ENCODE results near the gene KLK10.
A peak's percentile ranks its signal among the peaks of the same experiment; 100 is the strongest.

Gene KLK10

DNA sequence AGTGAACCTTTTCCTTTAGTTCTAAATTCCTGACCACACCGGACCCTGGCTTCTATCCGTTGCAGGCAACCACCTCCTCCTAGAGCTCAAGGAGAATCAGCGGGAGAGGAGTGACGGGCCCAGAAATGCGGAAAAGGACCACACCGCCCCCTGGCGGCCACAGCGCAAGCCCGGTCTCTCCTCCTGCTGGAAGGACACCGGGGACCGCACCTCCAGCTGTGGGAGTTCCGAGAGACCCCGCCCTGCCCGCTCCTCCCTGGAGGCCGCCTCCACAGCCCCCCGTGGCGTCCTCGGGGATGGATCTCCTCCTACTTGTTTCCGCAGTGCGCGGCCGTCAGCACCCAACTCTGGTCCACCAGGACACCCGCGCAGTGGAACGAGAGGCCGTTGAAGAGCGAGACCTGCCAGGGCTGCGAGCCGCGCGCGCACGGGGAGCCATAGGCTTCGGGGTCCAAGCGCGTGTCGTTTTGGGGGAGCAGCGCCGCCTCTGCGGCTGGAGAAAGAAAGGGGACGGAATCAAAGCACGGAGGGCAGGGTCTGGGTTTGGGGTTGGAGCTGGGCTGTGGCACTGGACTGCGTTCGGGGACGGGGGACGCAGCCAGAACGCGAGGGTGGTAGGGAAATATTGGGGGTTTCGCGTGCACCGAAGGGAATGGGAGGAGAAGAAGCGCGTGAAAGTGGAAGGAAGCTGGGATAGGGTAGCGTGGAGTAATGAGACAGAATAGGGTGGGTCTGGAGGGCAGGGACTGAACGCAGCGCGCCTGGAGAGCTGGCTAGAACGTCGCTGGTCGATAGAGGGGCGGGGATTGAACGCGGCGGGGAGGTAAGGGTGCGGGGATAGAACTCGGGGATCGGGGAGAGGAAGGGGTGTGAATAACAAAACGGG, 2.5 kb downstream of the KLK10 start:
- peaks cover 11% of the 10 kb centered on the region for H3K9me3 Mint-ChIP-seq
- H3K27me3 Mint-ChIP-seq: peaks cover 72% of the 10 kb centered on the region
- no peak overlapping the region for H3K4me3 Mint-ChIP-seq
- H3K27ac Mint-ChIP-seq: no peak overlapping the region
- peaks cover 26% of the 10 kb centered on the region for H3K4me1 Mint-ChIP-seq
- peaks cover 18% of the 10 kb centered on the region for H3K36me3 Mint-ChIP-seq
- ATAC-seq: no peak

DNA sequence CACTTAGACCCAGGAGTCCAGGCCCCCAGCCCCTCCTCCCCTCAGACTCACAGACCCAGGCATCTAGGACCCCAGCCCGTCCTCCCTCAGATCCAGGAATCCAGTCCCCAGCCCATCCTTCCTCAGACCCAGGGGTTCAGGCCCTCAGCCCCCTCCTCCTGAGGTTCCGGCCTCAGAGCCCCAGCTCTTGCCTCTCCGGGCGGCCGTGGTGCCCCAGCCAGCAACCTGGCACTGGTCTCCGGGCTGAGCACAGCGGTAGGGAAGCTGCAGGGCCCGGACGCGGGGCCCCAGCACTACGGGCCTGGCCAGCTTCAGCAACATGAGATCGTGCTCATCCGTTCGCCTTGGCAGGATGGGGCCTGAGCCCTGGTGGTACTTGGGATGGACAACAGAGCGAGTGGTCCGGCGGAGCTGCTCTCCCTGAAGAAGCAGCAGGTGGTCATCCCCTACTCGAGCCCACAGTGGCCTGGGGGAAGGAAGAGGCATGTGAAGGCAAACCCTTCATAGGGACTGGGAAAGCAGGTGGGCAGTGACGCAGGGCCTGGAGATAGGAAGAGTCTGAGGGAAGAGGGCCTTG, 3.7 kb downstream of the KLK10 start:
- peaks cover 76% of the 10 kb centered on the region for H3K27me3 Mint-ChIP-seq
- no peak for ATAC-seq

DNA sequence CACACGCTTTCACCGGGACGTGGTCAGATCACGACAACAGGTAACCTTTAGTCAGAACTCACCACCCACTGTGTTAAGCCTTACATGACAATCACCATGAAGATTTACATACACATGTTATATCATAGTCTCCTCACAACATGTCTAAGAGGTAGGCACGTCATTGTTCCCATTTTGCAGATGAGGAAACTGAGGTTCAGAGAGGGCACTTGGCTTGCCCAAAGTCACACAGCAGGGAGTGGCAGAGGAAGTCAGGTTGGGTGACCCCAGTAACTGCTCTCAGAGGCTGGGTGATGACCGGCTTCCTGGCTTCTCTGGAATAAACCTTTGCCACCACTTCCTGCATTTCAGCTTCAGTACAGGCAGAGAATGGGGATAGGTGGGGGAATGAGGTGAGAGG, 5.3 kb downstream of the KLK10 start:
- H3K4me3 Mint-ChIP-seq: no peak overlapping the region
- no peak overlapping the region for H3K27ac Mint-ChIP-seq
- peaks cover 11% of the 10 kb centered on the region for H3K9me3 Mint-ChIP-seq
- H3K36me3 Mint-ChIP-seq: peaks cover 18% of the 10 kb centered on the region
- H3K27me3 Mint-ChIP-seq: peaks cover 79% of the 10 kb centered on the region
- ATAC-seq: no peak
- peaks cover 20% of the 10 kb centered on the region for H3K4me1 Mint-ChIP-seq

More for the DNA sequence above, 3.7 kb downstream of the KLK10 start:
- Mint-ChIP-seq H3K9me3 (peaks cover 11% of the 10 kb centered on the region), H3K36me3 (peaks cover 18% of the 10 kb centered on the region), H3K4me3 (no peak overlapping the region), H3K4me1 (peaks cover 26% of the 10 kb centered on the region), H3K27ac (no peak overlapping the region)

DNA sequence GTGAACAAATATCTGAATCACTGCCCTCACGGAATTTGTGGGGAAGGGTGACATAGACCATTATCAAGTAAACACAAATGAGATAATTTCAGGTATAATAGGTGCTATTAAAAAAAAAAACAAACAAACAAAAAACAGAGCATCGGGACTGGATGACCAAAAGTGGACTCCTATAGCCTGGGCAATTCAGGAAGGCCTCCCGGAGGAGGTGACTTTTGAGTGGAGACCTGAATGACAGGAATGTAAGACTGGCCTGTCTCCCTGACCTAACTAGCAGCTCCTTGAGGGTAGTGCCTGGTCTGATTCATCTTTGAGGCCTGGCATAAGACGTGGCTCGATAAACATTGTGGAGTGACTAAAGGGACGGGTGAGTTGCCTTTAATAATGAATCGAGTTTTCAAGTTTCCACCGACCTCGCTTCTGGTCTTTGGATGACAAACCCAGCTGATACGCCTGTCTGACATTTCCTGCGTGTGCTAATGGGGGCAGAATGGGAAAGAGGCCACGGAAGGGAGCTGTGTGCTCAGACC, 6.8 kb downstream of the KLK10 start:
- H3K4me1 Mint-ChIP-seq: peaks cover 9% of the 10 kb centered on the region
- ATAC-seq: no peak
- no peak overlapping the region for H3K27ac Mint-ChIP-seq
- H3K4me3 Mint-ChIP-seq: no peak overlapping the region
- peaks cover 7% of the 10 kb centered on the region for H3K9me3 Mint-ChIP-seq
- H3K27me3 Mint-ChIP-seq: peaks cover 71% of the 10 kb centered on the region
- peaks cover 12% of the 10 kb centered on the region for H3K36me3 Mint-ChIP-seq

DNA sequence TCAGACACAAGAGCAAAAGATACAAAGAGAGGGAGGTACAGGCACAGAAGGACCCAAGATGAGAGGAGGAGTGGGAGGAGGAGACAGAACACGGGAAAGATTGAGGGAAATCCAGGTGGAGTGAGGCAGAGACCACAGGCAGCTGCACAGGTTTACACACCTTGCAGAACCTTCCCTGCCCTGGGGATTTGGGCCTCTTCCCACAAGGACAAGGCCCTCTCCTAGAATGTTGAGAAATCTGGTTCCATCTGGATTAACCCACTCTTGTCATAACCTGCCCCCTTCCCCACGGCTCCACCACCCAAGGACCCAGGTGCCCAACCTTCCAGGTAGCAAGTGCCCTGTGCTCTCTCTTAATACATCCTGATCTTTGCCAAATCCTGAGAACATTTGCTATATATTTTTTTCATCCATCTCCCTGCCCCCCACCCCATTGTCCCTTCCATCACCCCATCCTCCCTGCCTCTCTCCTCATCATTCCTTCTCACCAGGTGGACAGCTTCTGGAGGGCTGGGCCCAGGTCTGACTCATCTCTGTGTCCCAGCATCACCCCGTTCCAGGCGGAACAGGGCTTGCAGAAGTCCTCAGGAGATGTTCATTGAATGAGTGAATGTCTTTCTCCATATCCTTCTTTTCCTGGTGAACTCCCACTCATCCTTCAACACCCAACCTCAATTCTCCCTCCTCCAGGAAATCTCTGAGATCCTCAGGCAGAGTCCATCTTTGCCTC, 9.3 kb downstream of the KLK10 start:
- no peak for ATAC-seq
- no peak overlapping the region for H3K27ac Mint-ChIP-seq
- no peak overlapping the region for H3K4me3 Mint-ChIP-seq
- H3K36me3 Mint-ChIP-seq: no peaks in the 10 kb centered on the region
- no peaks in the 10 kb centered on the region for H3K9me3 Mint-ChIP-seq
- H3K4me1 Mint-ChIP-seq: no peaks in the 10 kb centered on the region
- peaks cover 46% of the 10 kb centered on the region for H3K27me3 Mint-ChIP-seq

DNA sequence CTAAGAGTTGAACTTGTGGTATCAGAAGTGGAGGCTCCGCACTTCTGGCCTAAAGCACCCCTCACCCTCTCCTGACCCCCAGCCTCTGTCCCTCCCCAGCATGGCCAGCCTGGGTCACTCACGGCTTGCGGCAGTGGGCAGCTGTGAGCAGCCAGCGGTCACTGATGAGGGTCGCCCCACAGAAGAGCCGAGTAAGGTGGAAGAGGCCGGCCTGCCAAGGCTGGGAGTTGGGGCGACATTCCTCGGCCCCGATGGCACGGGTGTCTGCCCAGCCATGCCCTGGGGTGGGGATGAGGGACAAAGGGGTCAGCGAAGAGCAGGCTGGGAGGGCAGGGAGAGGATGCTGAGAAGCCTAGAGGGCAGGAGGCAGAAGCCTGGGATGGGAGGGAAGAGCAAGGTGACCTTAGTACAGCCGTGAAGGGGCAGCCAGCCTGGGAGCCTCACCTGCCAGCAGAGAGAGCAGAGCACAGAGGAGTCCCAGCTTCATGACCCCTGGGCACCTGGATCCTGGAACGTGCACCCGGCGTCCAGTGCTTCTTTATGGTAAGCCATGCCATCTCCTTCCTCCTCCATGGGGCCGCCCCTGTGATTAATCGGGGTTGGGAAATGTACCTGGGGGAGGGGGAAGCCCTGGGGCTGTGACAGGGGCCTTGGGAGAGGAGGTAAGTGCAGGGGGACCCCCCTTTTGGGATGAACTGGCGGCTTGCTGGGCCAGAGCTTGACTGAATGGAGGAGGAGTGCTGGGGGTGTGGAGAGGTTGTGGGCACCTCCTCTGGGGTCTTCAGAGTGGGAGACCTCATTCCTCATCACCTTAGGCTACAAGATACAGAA, 10.2 kb downstream of the KLK10 start:
- H3K9me3 Mint-ChIP-seq: no peaks in the 10 kb centered on the region
- H3K4me1 Mint-ChIP-seq: no peaks in the 10 kb centered on the region
- no peak overlapping the region for H3K4me3 Mint-ChIP-seq
- no peak overlapping the region for H3K27ac Mint-ChIP-seq
- H3K36me3 Mint-ChIP-seq: no peaks in the 10 kb centered on the region
- peaks cover 37% of the 10 kb centered on the region for H3K27me3 Mint-ChIP-seq
- peak; percentile 14 for ATAC-seq

DNA sequence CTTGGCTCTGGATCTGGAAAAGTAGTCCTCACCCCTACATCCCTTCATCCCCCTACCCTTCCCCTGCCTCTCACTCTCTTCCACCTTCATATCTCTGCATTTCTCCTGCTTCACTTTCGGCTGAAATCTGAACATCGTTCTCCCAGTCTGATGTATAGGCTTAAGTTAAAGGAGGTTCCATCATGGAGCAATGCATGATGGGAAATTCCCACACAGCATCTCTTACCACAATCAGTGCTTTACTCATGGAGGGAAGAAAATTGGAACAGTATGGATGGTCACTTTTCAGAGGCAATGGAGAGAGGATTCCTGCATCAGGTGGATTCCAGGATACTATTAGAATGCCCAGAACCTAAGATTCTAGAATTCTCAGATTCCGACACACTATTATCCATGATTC, 12.0 kb downstream of the KLK10 start:
- H3K27ac Mint-ChIP-seq: no peak overlapping the region
- H3K36me3 Mint-ChIP-seq: no peaks in the 10 kb centered on the region
- H3K27me3 Mint-ChIP-seq: peaks cover 43% of the 10 kb centered on the region
- H3K9me3 Mint-ChIP-seq: peaks cover 3% of the 10 kb centered on the region
- H3K4me1 Mint-ChIP-seq: no peaks in the 10 kb centered on the region
- no peak overlapping the region for H3K4me3 Mint-ChIP-seq
- no peak for ATAC-seq

DNA sequence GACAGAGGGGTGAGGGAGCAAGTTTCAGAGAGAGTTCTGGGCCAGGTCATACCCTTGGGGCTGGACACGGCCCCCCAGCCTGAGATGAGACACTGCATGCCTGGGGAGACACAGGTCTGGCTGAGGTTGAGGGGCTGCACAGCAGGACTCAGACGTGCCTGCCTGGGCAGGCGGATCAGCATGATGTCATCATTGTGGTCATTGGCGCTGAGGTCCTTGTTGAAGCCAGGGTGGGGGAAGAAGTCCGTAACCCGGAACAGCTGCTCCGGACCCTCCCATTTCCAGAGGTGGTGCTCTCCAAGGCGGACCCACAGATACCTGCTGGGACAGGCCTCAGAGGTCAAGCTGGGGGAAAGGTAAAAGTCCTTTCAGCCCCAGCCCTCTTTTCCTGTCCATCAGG, 13.1 kb downstream of the KLK10 start:
- Mint-ChIP-seq H3K27me3 (peaks cover 54% of the 10 kb centered on the region), H3K27ac (no peak overlapping the region)

DNA sequence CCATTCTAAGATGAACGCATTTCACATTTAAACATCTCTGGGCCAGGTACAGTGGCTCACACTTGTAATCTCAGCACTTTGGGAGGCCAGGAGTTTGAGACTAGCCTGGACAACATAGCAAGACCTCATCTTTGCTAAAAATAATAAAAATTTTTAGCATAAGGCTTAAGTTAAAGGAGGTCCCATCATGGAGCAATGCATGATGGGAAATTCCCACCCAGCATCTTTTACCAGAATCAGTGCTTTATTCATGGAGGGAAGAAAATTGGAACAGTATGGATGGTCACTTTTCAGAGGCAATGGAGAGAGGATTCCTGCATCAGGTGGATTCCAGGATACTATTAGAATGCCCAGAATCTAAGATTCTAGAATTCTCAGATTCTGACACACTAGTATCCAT, 14.3 kb downstream of the KLK10 start:
- H3K27ac Mint-ChIP-seq: no peak overlapping the region
- H3K4me1 Mint-ChIP-seq: no peaks in the 10 kb centered on the region
- no peaks in the 10 kb centered on the region for H3K36me3 Mint-ChIP-seq
- H3K9me3 Mint-ChIP-seq: peaks cover 3% of the 10 kb centered on the region
- H3K4me3 Mint-ChIP-seq: no peak overlapping the region
- peaks cover 56% of the 10 kb centered on the region for H3K27me3 Mint-ChIP-seq
- ATAC-seq: no peak

More for the DNA sequence above, 13.1 kb downstream of the KLK10 start:
- Mint-ChIP-seq H3K36me3 (no peaks in the 10 kb centered on the region), H3K9me3 (peaks cover 3% of the 10 kb centered on the region), H3K4me1 (no peaks in the 10 kb centered on the region), H3K4me3 (no peak overlapping the region)
- peak; percentile 5 for ATAC-seq

DNA sequence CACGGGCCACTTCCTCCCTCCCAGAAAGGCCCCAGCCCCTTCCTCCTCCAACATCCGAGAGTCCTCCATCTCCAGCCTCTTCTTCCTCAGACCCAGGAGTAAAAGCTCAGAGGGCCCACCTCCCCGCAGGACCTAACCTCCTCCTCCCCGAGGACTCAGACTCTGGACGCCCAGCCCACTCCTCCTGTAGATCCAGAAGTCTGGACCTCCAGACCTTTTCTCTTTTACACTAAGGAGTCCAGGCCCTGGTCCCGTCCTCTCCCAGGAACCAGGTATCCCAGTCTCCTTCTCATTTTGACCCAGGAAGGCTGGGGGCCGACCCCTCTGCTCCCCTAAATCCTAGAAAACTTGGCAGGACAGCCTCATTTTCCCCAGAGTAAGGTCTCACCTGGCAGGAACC, 16.2 kb downstream of the KLK10 start:
- Mint-ChIP-seq H3K27me3 (peaks cover 58% of the 10 kb centered on the region), H3K4me1 (no peaks in the 10 kb centered on the region), H3K9me3 (peaks cover 3% of the 10 kb centered on the region), H3K4me3 (no peak overlapping the region), H3K27ac (no peak overlapping the region), H3K36me3 (no peaks in the 10 kb centered on the region)
- no peak for ATAC-seq

DNA sequence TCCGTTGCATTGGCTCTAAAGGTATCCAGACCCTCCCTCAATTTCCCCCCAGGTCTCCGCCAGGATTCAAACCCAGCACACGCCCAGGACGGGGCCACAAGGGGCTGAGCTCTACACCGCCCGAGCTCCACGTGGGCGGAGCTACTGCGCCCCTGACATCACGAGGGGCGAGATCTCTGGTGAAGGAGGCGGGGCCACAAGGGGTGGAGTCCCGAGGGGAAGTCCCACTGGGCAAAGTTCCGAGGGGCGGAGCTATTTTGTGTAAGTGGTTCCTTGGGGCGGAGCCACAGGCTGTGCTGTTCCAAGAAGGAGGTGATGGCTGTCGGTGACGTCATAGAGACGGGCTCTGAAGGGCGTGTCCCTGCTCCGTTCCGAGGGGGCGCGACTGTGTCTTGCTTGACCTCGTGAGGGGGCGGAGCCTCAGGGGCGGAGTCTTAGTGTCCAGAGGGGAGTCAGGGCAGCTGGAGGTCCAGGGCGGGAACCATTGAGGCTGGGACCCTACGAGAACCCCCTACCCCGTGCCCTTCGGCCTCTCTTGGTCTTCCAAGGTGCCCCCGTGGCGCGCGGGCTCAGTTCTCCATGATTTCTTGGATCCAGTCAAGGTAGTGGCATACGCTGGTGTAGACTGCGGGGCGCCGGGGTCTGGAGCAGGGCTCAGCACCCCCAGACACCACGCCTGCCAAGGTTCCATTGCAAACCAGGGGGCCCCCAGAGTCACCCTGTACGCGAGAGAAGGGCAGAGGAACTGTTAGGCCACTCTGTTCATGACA, 16.8 kb downstream of the KLK10 start:
- Mint-ChIP-seq H3K27ac (no peak overlapping the region), H3K9me3 (peaks cover 3% of the 10 kb centered on the region), H3K4me3 (no peak overlapping the region), H3K27me3 (peaks cover 64% of the 10 kb centered on the region), H3K4me1 (no peaks in the 10 kb centered on the region), H3K36me3 (no peaks in the 10 kb centered on the region)
- no peak for ATAC-seq

DNA sequence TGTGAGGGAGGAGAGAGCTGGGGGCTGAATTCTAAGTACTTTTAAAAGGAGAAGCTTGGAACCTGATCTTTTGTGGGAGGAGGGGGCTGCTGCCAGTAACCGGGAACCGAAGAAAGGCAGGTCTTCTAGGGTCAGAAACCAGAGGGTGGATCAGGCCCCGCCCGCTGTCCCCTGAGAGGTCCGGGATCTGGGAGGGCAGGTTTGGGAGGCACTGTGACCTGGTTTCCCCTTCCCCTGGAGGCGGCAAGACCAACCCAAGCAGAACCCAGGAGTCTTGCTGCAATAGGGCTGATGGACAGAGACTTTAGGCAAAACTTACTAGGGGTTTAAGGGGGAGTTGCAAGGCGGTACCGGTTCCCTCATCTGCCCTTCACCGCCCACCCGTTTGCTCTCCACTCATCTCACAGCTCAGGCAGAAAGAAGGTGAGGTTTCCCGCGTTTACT, 17.4 kb downstream of the KLK10 start:
- peaks cover 65% of the 10 kb centered on the region for H3K27me3 Mint-ChIP-seq
- H3K4me3 Mint-ChIP-seq: no peak overlapping the region
- H3K27ac Mint-ChIP-seq: no peak overlapping the region
- ATAC-seq: no peak
- H3K36me3 Mint-ChIP-seq: no peaks in the 10 kb centered on the region
- H3K4me1 Mint-ChIP-seq: no peaks in the 10 kb centered on the region
- peaks cover 3% of the 10 kb centered on the region for H3K9me3 Mint-ChIP-seq

DNA sequence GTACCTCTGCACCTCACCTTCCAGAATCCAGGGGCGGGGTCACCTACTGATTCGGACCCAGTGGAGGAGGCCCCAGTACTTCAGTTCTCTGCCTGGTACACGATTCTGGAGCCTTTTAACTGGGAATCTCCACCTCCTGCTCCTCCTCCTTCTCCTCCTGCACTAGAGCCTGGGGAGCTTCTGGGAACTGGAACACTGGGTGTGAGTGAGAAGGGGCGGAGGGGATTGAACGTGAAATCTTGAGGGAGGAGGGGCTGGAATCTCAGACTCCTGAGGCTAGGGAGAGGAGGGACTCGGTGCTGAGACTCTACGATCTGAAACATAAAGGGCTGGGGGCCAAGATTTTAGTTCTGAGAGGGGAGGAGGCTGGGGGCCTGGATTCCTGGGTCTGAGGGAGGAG, 18.0 kb downstream of the KLK10 start, which contains the start of gene KLK8:
KLK8 (minus strand) TSS at position 90 of the 400 bp plus-strand sequence. CDS start 437 bp downstream, outside the sequence.
- peaks cover 65% of the 10 kb centered on the region for H3K27me3 Mint-ChIP-seq
- H3K4me3 Mint-ChIP-seq: no peak within 1 kb of the TSS
- peaks cover 3% of the 10 kb centered on the region for H3K9me3 Mint-ChIP-seq
- ATAC-seq: no peak
- no peak within 1 kb of the TSS for H3K27ac Mint-ChIP-seq
- no peaks in the 10 kb centered on the region for H3K36me3 Mint-ChIP-seq
- no peaks in the 10 kb centered on the region for H3K4me1 Mint-ChIP-seq

DNA sequence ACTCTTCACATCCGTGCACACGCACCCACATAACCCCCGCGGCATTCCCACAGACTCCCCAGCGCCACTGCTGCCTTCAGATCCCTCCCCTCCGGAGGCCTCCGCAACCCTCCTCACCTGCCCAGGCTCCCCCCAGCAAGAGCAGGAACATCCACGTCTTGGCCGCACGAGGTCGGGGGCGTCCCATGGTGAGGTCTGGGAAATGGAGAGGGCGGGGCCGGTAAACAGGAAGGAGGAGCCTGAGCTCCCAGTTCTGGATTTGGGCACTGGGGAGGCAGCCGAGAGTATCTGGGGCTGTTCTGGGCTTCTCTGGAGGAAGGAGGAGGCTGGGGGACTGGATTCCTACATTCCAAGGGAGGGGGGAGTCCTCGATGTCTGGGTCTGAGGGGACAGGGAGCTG, 18.5 kb downstream of the KLK10 start:
- Mint-ChIP-seq H3K27me3 (peaks cover 65% of the 10 kb centered on the region), H3K9me3 (peaks cover 3% of the 10 kb centered on the region), H3K27ac (no peak overlapping the region), H3K4me1 (no peaks in the 10 kb centered on the region), H3K36me3 (no peaks in the 10 kb centered on the region), H3K4me3 (no peak overlapping the region)
- ATAC-seq: no peak
